Right lobe of liver (tissue), 6 donors: ENCODE results near the gene MOCS1. TPM values are rescaled to one million over a fixed set of nuclear protein-coding genes. Genes with fewer than 3 reads are reported as not detected.

Source experiments
- ATAC-seq, 4 donors: fragments of 200-7000 bp; cut with Tn5 transposase; one replicate each; pipeline ENCODE4 v1.9.1; 2020; ENCODE audit warnings: mild to moderate bottlenecking in 4 of 4, moderate library complexity in 4 of 4
- DNase-seq, 3 donors: peaks; one replicate each; pipeline ENCODE4 v3.0.0-alpha.2; 2020
- H3K27ac ChIP-seq, 3 donors: fragments of 200-600 bp; one replicate each; pipeline ENCODE4 v1.8.0; 2022
- H3K27me3 ChIP-seq, 2 donors: fragments of 200-600 bp; one replicate each; pipeline ENCODE4 v1.8.0; 2022
- H3K36me3 ChIP-seq, 4 donors: fragments of 200-600 bp; sonication (generic) in 1 of 4; one replicate each; pipeline versions ENCODE4 v1.5.1 to v1.8.0; 2017 to 2022; ENCODE audit warnings: control low read depth in 1 of 4
- H3K4me1 ChIP-seq, 4 donors: fragments of 200-600 bp; sonication (generic) in 1 of 4; one replicate each; pipeline versions ENCODE4 v1.5.1 to v1.8.0; 2017 to 2022; ENCODE audit warnings: control low read depth in 1 of 4
- H3K4me3 ChIP-seq, 3 donors: fragments of 200-600 bp; one replicate each; pipeline ENCODE4 v1.8.0; 2022
- H3K9me3 ChIP-seq, 4 donors: fragments of 200-600 bp; sonication (generic) in 1 of 4; one replicate each; pipeline versions ENCODE4 v1.5.1 to v1.8.0; 2017 to 2022; ENCODE audit warnings: control low read depth in 1 of 4
- POLR2A ChIP-seq: fragments of 450-650 bp; IDR thresholded peaks from one replicate; pipeline ENCODE4 v1.6.1; 2017; ENCODE audit warnings: antibody characterized with exemption, mild to moderate bottlenecking
- WGBS: methylation state at CpG from one replicate; pipeline ENCODE4 v1.1.6; 2018; ENCODE audit warnings: low coverage, low lambda C conversion rate; ENCODE audit not compliant: insufficient coverage; ENCODE audit errors: missing lambda C conversion rate; 5-methylcytosine and 5-hydroxymethylcytosine counted together
- intact Hi-C, 2 donors: fragments of 100-400 bp; cut with DNase I; formaldehyde crosslinking; loops; one replicate each; pipeline versions ENCODE4 v1.11.2 to v1.14.1; 2022
- total RNA-seq, 6 experiments: library from RNA; depleted of rRNA in 2 of 6; stranded (reverse); fragments of >200 nt in 2 of 6; fragmentation: NEBNext Ultra II Directional in 3 of 6; extraction: Animal tissue kit (Norgen Biotek cat#: 25700) in 3 of 6; gene quantifications; one replicate each; pipeline versions ENCODE4 v1.1.0 to v1.2.4, GENCODE V29; 2016 to 2023
- TF ChIP-seq, protein P1 (sequence below), 4 donors: fragments of 200-600 bp in 3 of 4; fragments of 450-650 bp in 1 of 4; IDR thresholded peaks; one replicate each; pipeline versions ENCODE4 v1.5.1 to v1.8.0; 2016 to 2022; ENCODE audit warnings: antibody characterized with exemption in 4 of 4, mild to moderate bottlenecking in 2 of 4
- donor health status: DM: no; HTN: yes; CAD: no.
- donor health status: DM: no; HTN: no; CAD: no.
- donor health status: DM: no; HTN: no; CAD: no.
- donor health status: DM: no; HTN: yes; CAD: no.
- donor health status: DM: no; HTN: yes; CAD: no.

MOCS1 gene
- total RNA-seq, 6 experiments from 2014 or later: 18.0 to 35.3 (median 27.8) TPM

DNA sequence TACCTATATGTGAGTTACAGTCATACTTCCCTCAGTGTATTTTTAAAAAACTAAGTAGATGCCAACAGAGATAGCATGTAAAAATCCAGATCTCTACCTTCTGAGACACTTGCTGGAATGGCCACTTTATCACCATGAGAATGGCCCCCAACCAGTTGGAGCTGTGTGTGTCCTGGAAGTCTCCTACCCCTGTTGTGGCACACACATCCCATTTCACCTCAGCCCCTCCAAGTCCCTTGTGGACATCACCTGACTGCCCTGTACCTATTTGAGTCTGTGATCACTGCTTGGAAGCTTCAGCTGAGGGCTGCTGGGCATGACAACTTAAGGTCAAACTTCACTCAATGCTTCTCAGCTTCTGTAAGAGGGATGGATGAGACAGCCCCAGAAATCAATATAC is 24.1 kb downstream of the MOCS1 start:
- no peak for TF ChIP-seq POLR2A
- TF ChIP-seq, protein P1, sequence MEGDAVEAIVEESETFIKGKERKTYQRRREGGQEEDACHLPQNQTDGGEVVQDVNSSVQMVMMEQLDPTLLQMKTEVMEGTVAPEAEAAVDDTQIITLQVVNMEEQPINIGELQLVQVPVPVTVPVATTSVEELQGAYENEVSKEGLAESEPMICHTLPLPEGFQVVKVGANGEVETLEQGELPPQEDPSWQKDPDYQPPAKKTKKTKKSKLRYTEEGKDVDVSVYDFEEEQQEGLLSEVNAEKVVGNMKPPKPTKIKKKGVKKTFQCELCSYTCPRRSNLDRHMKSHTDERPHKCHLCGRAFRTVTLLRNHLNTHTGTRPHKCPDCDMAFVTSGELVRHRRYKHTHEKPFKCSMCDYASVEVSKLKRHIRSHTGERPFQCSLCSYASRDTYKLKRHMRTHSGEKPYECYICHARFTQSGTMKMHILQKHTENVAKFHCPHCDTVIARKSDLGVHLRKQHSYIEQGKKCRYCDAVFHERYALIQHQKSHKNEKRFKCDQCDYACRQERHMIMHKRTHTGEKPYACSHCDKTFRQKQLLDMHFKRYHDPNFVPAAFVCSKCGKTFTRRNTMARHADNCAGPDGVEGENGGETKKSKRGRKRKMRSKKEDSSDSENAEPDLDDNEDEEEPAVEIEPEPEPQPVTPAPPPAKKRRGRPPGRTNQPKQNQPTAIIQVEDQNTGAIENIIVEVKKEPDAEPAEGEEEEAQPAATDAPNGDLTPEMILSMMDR (IDR thresholded peaks at IDR 0.05): no peak
- intact Hi-C loops: no loop called here
- no peak overlapping the region for H3K27ac ChIP-seq
- H3K27me3 ChIP-seq: no peaks in the 10 kb centered on the region
- peaks cover 0 to 47% (median 9%) of the 10 kb centered on the region in 4 donors for H3K36me3 ChIP-seq
- peaks cover 0 to 8% (median 0%) of the 10 kb centered on the region in 4 donors for H3K4me1 ChIP-seq
- H3K4me3 ChIP-seq: no peak overlapping the region
- no peak for ATAC-seq
- no peak for DNase-seq
- H3K9me3 ChIP-seq: no peaks in the 10 kb centered on the region

DNA sequence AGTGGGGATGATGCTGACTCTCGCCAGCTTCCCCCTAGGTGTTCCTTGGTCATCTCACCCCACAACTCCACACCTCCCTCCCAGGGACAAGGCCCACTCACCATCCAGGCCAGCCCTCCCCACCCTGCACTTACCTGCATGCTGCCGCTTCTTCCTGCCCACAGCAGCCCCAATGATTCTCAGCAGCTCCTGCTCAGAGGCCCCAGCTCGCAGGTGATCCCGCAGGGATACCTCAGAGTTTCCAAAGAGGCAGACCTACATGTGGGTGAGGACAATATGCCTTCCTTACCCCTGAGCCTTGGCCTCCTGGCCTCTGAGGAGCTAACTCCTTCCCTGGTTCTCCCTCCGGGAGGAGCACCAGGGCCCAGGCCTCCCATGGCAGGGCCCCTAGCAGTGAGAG is 24.6 kb downstream of the MOCS1 start:
- Histone ChIP-seq H3K27me3 (no peaks in the 10 kb centered on the region), H3K27ac (no peak overlapping the region), H3K4me3 (no peak overlapping the region), H3K9me3 (no peaks in the 10 kb centered on the region), H3K36me3 (peaks cover 0 to 43% (median 9%) of the 10 kb centered on the region in 4 donors), H3K4me1 (peaks cover 0 to 8% (median 0%) of the 10 kb centered on the region in 4 donors)
- intact Hi-C loops: loop anchor here in 1 of 2 donors (10.0 kb wide), 1 partner anchor 545 kb away; no protein-coding TSS in a partner anchor
- DNase-seq: no peak
- no peak for ATAC-seq
- TF ChIP-seq, protein P1 (IDR thresholded peaks at IDR 0.05): no peak
- TF ChIP-seq POLR2A: no peak
- WGBS: no CpG with 5 or more reads among the region's 5 CpGs

DNA sequence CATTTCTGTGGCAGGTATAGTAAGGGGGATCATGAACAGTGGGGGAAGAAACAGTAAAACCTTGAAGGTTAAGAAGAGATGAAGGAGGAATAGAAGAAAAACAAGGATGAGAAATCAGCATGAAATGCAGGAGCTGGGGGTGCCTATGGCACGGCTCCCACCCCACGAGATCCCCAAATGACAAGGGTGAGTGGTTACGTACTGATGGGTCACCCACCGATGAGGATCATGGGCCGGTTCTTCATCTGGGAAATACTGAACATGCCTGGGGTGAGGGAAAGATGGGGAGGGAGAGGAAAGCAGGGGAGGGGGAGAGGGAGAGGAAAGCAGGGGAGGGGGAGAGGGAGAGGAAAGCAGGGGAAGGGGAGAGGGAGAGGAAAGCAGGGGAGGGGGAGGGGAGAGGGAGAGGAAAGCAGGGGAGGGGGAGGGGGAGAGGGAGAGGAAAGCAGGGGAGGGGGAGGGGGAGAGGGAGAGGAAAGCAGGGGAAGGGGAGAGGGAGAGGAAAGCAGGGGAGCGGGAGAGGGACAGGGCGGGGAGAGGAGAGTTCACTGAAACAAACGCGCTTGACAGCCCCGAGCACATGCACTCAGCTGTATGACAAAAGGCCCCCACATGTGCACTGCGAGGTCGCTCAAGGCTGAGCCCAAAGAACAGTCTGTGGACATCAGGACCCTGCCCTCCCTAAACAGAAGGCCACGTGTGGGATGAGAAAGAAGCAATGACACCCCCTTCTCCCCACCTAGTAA is 25.3 kb downstream of the MOCS1 start:
- H3K9me3 ChIP-seq: no peaks in the 10 kb centered on the region
- DNase-seq (peak in 1 of 3 donors; percentile 21), ATAC-seq (no peak)
- WGBS: 80% methylated on average over 8 of the region's 13 CpGs
- no peak for TF ChIP-seq POLR2A
- TF ChIP-seq, protein P1 (IDR thresholded peaks at IDR 0.05): no peak
- H3K4me1 ChIP-seq: peaks cover 0 to 8% (median 0%) of the 10 kb centered on the region in 4 donors
- no peak overlapping the region for H3K4me3 ChIP-seq
- no peak overlapping the region for H3K27ac ChIP-seq
- H3K27me3 ChIP-seq: no peaks in the 10 kb centered on the region
- intact Hi-C loops: loop anchor here in 1 of 2 donors (10.0 kb wide), 1 partner anchor 544 kb away; no protein-coding TSS in a partner anchor
- peaks cover 0 to 38% (median 9%) of the 10 kb centered on the region in 4 donors for H3K36me3 ChIP-seq

DNA sequence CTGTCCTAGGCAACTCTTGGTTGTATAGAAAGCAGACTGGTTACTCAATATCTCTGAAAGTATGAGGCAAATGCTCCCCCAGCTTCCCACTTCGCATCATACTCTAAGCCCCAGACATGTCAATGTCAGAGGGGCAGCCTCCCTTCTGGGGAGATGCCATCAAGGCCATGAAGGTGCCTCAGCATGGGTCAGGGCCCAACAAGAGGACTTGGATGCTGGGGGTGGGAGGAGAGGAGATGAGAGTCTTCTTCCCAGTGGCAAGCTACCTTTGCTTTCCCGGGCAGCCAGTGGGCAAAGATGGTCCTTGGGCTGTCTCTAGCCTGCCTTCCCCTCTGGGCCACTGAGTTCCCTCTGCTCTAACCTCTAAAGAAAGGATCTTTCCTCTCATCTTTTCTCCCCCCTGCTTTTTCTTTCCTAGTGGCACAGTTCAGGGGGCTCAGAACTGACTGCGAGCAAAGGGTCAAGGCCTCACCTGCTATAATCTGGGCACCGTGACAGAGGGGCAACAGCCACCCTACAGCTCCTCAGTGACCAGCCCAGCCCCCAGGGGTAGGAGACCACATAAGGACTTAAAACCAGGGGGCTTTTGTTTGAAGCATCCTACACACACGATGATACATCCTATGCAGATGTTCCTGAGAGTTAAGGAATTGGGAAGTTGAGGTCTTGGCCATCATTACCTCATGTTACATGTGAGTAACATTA is 26.2 kb downstream of the MOCS1 start:
- Histone ChIP-seq H3K36me3 (peaks cover 0 to 31% (median 8%) of the 10 kb centered on the region in 4 donors), H3K27me3 (no peaks in the 10 kb centered on the region), H3K27ac (no peak overlapping the region), H3K9me3 (no peaks in the 10 kb centered on the region), H3K4me3 (no peak overlapping the region), H3K4me1 (peaks cover 0 to 10% (median 0%) of the 10 kb centered on the region in 4 donors)
- 80% methylated on average over 2 of the region's 5 CpGs for WGBS
- DNase-seq (peak in 1 of 3 donors; percentile 23), ATAC-seq (no peak)
- TF ChIP-seq, protein P1 (IDR thresholded peaks at IDR 0.05): no peak
- TF ChIP-seq POLR2A: no peak
- intact Hi-C loops: loop anchor here in 1 of 2 donors (10.0 kb wide), 1 partner anchor 543 kb away; no protein-coding TSS in a partner anchor
